ENCODE results near the gene APH1A.
A peak's percentile ranks its signal among the peaks of the same experiment; 100 is the strongest.

The APH1A gene

GRCh38 chr1:150269451-150269850, 635 bp upstream of the APH1A start:
- peaks cover 15 to 29% of the 10 kb centered on the region in 2 donors for H3K36me3 ChIP-seq (ENCODE audit: control insufficient read depth in 1 of 2, insufficient read depth in 2 of 2, low read length in 2 of 2)
- no peaks in the 10 kb centered on the region for H3K9me3 ChIP-seq (ENCODE audit: control insufficient read depth in 1 of 2, low read length in 2 of 2)
- H3K27ac ChIP-seq (ENCODE audit: low read depth, low read length), result peak overlapping the region; percentile 28
- H3K4me3 ChIP-seq (ENCODE audit: low read depth in 1 of 2, low read length in 2 of 2), result peak overlapping the region; percentile 97
- peak overlapping the region; percentile 99 for H3K9ac ChIP-seq (ENCODE audit: low read depth in 1 of 2, low read length in 2 of 2)
- no peaks in the 10 kb centered on the region for H3K27me3 ChIP-seq (ENCODE audit: control insufficient read depth in 1 of 2, insufficient read depth in 2 of 2, low read length in 2 of 2)
- peaks cover 14 to 16% of the 10 kb centered on the region in 2 donors for H3K4me1 ChIP-seq (ENCODE audit: control insufficient read depth in 1 of 2, insufficient read depth in 2 of 2, low read length in 2 of 2)

GRCh38 chr1:150268340-150268704, 494 bp downstream of the APH1A start:
- H3K9ac ChIP-seq (ENCODE audit: low read depth in 1 of 2, low read length in 2 of 2), result peak overlapping the region; percentile 99
- H3K36me3 ChIP-seq (ENCODE audit: control insufficient read depth in 1 of 2, insufficient read depth in 2 of 2, low read length in 2 of 2), result peaks cover 15 to 30% of the 10 kb centered on the region in 2 donors
- H3K9me3 ChIP-seq (ENCODE audit: control insufficient read depth in 1 of 2, low read length in 2 of 2), result no peaks in the 10 kb centered on the region
- no peaks in the 10 kb centered on the region for H3K27me3 ChIP-seq (ENCODE audit: control insufficient read depth in 1 of 2, insufficient read depth in 2 of 2, low read length in 2 of 2)
- peaks cover 14 to 16% of the 10 kb centered on the region in 2 donors for H3K4me1 ChIP-seq (ENCODE audit: control insufficient read depth in 1 of 2, insufficient read depth in 2 of 2, low read length in 2 of 2)
- peak overlapping the region; percentile 87 for H3K27ac ChIP-seq (ENCODE audit: low read depth, low read length)
- H3K4me3 ChIP-seq (ENCODE audit: low read depth in 1 of 2, low read length in 2 of 2), result peak overlapping the region; percentile 97

- Histone ChIP-seq H3K27me3 (ENCODE audit: control insufficient read depth in 1 of 2, insufficient read depth in 2 of 2, low read length in 2 of 2) (no peaks in the 10 kb centered on the region), H3K36me3 (ENCODE audit: control insufficient read depth in 1 of 2, insufficient read depth in 2 of 2, low read length in 2 of 2) (peaks cover 15 to 30% of the 10 kb centered on the region in 2 donors), H3K27ac (ENCODE audit: low read depth, low read length) (no peak overlapping the region), H3K4me3 (ENCODE audit: low read depth in 1 of 2, low read length in 2 of 2) (peak overlapping the region; percentile 97), H3K9me3 (ENCODE audit: control insufficient read depth in 1 of 2, low read length in 2 of 2) (no peaks in the 10 kb centered on the region), H3K9ac (ENCODE audit: low read depth in 1 of 2, low read length in 2 of 2) (peak overlapping the region; percentile 99), H3K4me1 (ENCODE audit: control insufficient read depth in 1 of 2, insufficient read depth in 2 of 2, low read length in 2 of 2) (peaks cover 16% of the 10 kb centered on the region in 2 donors)
Observed at GRCh38 chr1:150267896-150268295, 920 bp downstream of the APH1A start.

- Histone ChIP-seq H3K9me3 (ENCODE audit: control insufficient read depth in 1 of 2, low read length in 2 of 2) (no peaks in the 10 kb centered on the region), H3K27me3 (ENCODE audit: control insufficient read depth in 1 of 2, insufficient read depth in 2 of 2, low read length in 2 of 2) (peaks cover 0 to 2% of the 10 kb centered on the region in 2 donors), H3K4me3 (ENCODE audit: low read depth in 1 of 2, low read length in 2 of 2) (no peak overlapping the region), H3K27ac (ENCODE audit: low read depth, low read length) (no peak overlapping the region), H3K9ac (ENCODE audit: low read depth in 1 of 2, low read length in 2 of 2) (no peak overlapping the region), H3K4me1 (ENCODE audit: control insufficient read depth in 1 of 2, insufficient read depth in 2 of 2, low read length in 2 of 2) (peaks cover 28 to 30% of the 10 kb centered on the region in 2 donors), H3K36me3 (ENCODE audit: control insufficient read depth in 1 of 2, insufficient read depth in 2 of 2, low read length in 2 of 2) (peaks cover 15 to 30% of the 10 kb centered on the region in 2 donors)
Observed at GRCh38 chr1:150263549-150263948, 5.3 kb downstream of the APH1A start.

GRCh38 chr1:150262388-150263320, 6.2 kb downstream of the APH1A start:
- peaks cover 15 to 30% of the 10 kb centered on the region in 2 donors for H3K36me3 ChIP-seq (ENCODE audit: control insufficient read depth in 1 of 2, insufficient read depth in 2 of 2, low read length in 2 of 2)
- H3K27ac ChIP-seq (ENCODE audit: low read depth, low read length), result no peak overlapping the region
- H3K4me1 ChIP-seq (ENCODE audit: control insufficient read depth in 1 of 2, insufficient read depth in 2 of 2, low read length in 2 of 2), result peaks cover 24% of the 10 kb centered on the region in 2 donors
- peaks cover 6 to 10% of the 10 kb centered on the region in 2 donors for H3K27me3 ChIP-seq (ENCODE audit: control insufficient read depth in 1 of 2, insufficient read depth in 2 of 2, low read length in 2 of 2)
- no peaks in the 10 kb centered on the region for H3K9me3 ChIP-seq (ENCODE audit: control insufficient read depth in 1 of 2, low read length in 2 of 2)
- H3K4me3 ChIP-seq (ENCODE audit: low read depth in 1 of 2, low read length in 2 of 2), result no peak overlapping the region
- H3K9ac ChIP-seq (ENCODE audit: low read depth in 1 of 2, low read length in 2 of 2), result peak overlapping the region in 1 of 2 donors; percentile 25

GRCh38 chr1:150261367-150261766, 7.4 kb downstream of the APH1A start:
- H3K4me1 ChIP-seq (ENCODE audit: control insufficient read depth in 1 of 2, insufficient read depth in 2 of 2, low read length in 2 of 2), result peaks cover 17 to 19% of the 10 kb centered on the region in 2 donors
- no peak overlapping the region for H3K9ac ChIP-seq (ENCODE audit: low read depth in 1 of 2, low read length in 2 of 2)
- peaks cover 6 to 18% of the 10 kb centered on the region in 2 donors for H3K36me3 ChIP-seq (ENCODE audit: control insufficient read depth in 1 of 2, insufficient read depth in 2 of 2, low read length in 2 of 2)
- H3K4me3 ChIP-seq (ENCODE audit: low read depth in 1 of 2, low read length in 2 of 2), result no peak overlapping the region
- H3K9me3 ChIP-seq (ENCODE audit: control insufficient read depth in 1 of 2, low read length in 2 of 2), result no peaks in the 10 kb centered on the region
- H3K27ac ChIP-seq (ENCODE audit: low read depth, low read length), result no peak overlapping the region
- H3K27me3 ChIP-seq (ENCODE audit: control insufficient read depth in 1 of 2, insufficient read depth in 2 of 2, low read length in 2 of 2), result peaks cover 7 to 15% of the 10 kb centered on the region in 2 donors

- H3K9ac ChIP-seq (ENCODE audit: low read depth in 1 of 2, low read length in 2 of 2), result no peak overlapping the region
- H3K4me3 ChIP-seq (ENCODE audit: low read depth in 1 of 2, low read length in 2 of 2), result peak overlapping the region; percentile 49 to 57
- no peak overlapping the region for H3K27ac ChIP-seq (ENCODE audit: low read depth, low read length)
- peaks cover 22 to 27% of the 10 kb centered on the region in 2 donors for H3K4me1 ChIP-seq (ENCODE audit: control insufficient read depth in 1 of 2, insufficient read depth in 2 of 2, low read length in 2 of 2)
- H3K36me3 ChIP-seq (ENCODE audit: control insufficient read depth in 1 of 2, insufficient read depth in 2 of 2, low read length in 2 of 2), result peaks cover 0 to 5% of the 10 kb centered on the region in 2 donors
- no peaks in the 10 kb centered on the region for H3K9me3 ChIP-seq (ENCODE audit: control insufficient read depth in 1 of 2, low read length in 2 of 2)
- peaks cover 7 to 15% of the 10 kb centered on the region in 2 donors for H3K27me3 ChIP-seq (ENCODE audit: control insufficient read depth in 1 of 2, insufficient read depth in 2 of 2, low read length in 2 of 2)
Observed at GRCh38 chr1:150259758-150260669, 8.8 kb downstream of the APH1A start.

- no peak overlapping the region for H3K9ac ChIP-seq (ENCODE audit: low read depth in 1 of 2, low read length in 2 of 2)
- H3K36me3 ChIP-seq (ENCODE audit: control insufficient read depth in 1 of 2, insufficient read depth in 2 of 2, low read length in 2 of 2), result no peaks in the 10 kb centered on the region
- H3K27ac ChIP-seq (ENCODE audit: low read depth, low read length), result no peak overlapping the region
- peaks cover 7 to 15% of the 10 kb centered on the region in 2 donors for H3K27me3 ChIP-seq (ENCODE audit: control insufficient read depth in 1 of 2, insufficient read depth in 2 of 2, low read length in 2 of 2)
- H3K9me3 ChIP-seq (ENCODE audit: control insufficient read depth in 1 of 2, low read length in 2 of 2), result no peaks in the 10 kb centered on the region
- H3K4me1 ChIP-seq (ENCODE audit: control insufficient read depth in 1 of 2, insufficient read depth in 2 of 2, low read length in 2 of 2), result peaks cover 22 to 27% of the 10 kb centered on the region in 2 donors
- peak overlapping the region in 1 of 2 donors; percentile 57 for H3K4me3 ChIP-seq (ENCODE audit: low read depth in 1 of 2, low read length in 2 of 2)
Observed at GRCh38 chr1:150259217-150259616, 9.6 kb downstream of the APH1A start.

GRCh38 chr1:150257624-150258585, 10.9 kb downstream of the APH1A start, which contains the start of gene CA14:
CA14 (plus strand) TSS chr1:150257774; CDS start chr1:150258129, 355 bp downstream.
- H3K9ac ChIP-seq (ENCODE audit: low read depth in 1 of 2, low read length in 2 of 2), result no peak within 1 kb of the TSS
- H3K36me3 ChIP-seq (ENCODE audit: control insufficient read depth in 1 of 2, insufficient read depth in 2 of 2, low read length in 2 of 2), result no peaks in the 10 kb centered on the region
- no peak within 1 kb of the TSS for H3K4me3 ChIP-seq (ENCODE audit: low read depth in 1 of 2, low read length in 2 of 2)
- no peaks in the 10 kb centered on the region for H3K9me3 ChIP-seq (ENCODE audit: control insufficient read depth in 1 of 2, low read length in 2 of 2)
- no peak within 1 kb of the TSS for H3K27ac ChIP-seq (ENCODE audit: low read depth, low read length)
- H3K4me1 ChIP-seq (ENCODE audit: control insufficient read depth in 1 of 2, insufficient read depth in 2 of 2, low read length in 2 of 2), result peaks cover 22 to 24% of the 10 kb centered on the region in 2 donors
- peaks cover 7 to 15% of the 10 kb centered on the region in 2 donors for H3K27me3 ChIP-seq (ENCODE audit: control insufficient read depth in 1 of 2, insufficient read depth in 2 of 2, low read length in 2 of 2)

Measured in duodenal mucosa (tissue), 2 donors.